Parathyroid adenoma (tissue), 2 donors: ENCODE measurements around the gene FBLN7.

Experiments
- H2AFZ ChIP-seq: fragments of 300-600 bp; sonication (generic); one replicate; pipeline ENCODE4 v1.7.0; 2017; ENCODE audit warnings: antibody characterized with exemption, mild to moderate bottlenecking
- H3K27ac ChIP-seq: fragments of 300-600 bp; sonication (generic); one replicate; pipeline ENCODE4 v1.7.0; 2017
- H3K27me3 ChIP-seq: fragments of 300-600 bp; sonication (generic); one replicate; pipeline ENCODE4 v1.7.0; 2017; ENCODE audit warnings: low read length; ENCODE audit not compliant: control insufficient read depth, insufficient read depth
- H3K36me3 ChIP-seq: fragments of 300-600 bp; sonication (generic); one replicate; pipeline ENCODE4 v1.7.0; 2017; ENCODE audit warnings: low read length; ENCODE audit not compliant: control insufficient read depth, insufficient read depth
- H3K4me1 ChIP-seq: fragments of 300-600 bp; sonication (generic); one replicate; pipeline ENCODE4 v1.7.0; 2017; ENCODE audit warnings: control low read depth
- H3K4me2 ChIP-seq: fragments of 300-600 bp; sonication (generic); one replicate; pipeline ENCODE4 v1.7.0; 2017; ENCODE audit warnings: low read length
- H3K4me3 ChIP-seq: fragments of 300-600 bp; sonication (generic); one replicate; pipeline ENCODE4 v1.7.0; 2017; ENCODE audit warnings: low read depth, low read length
- H3K79me2 ChIP-seq: fragments of 300-600 bp; sonication (generic); one replicate; pipeline ENCODE4 v1.7.0; 2017; ENCODE audit warnings: control low read depth
- H3K9ac ChIP-seq: fragments of 300-600 bp; sonication (generic); one replicate; pipeline ENCODE4 v1.7.0; 2017; ENCODE audit warnings: mild to moderate bottlenecking
- H3K9me3 ChIP-seq: fragments of 300-600 bp; sonication (generic); one replicate; pipeline ENCODE4 v1.7.0; 2017; ENCODE audit warnings: low read length; ENCODE audit not compliant: control insufficient read depth
- TF ChIP-seq, protein P1 (sequence below): fragments of 300-600 bp; sonication (generic); IDR thresholded peaks from one replicate; pipeline ENCODE4 v1.7.0; 2017; ENCODE audit warnings: antibody characterized with exemption, mild to moderate bottlenecking
- donor health status: primary hyperparathyroidism.

FBLN7 gene

DNA sequence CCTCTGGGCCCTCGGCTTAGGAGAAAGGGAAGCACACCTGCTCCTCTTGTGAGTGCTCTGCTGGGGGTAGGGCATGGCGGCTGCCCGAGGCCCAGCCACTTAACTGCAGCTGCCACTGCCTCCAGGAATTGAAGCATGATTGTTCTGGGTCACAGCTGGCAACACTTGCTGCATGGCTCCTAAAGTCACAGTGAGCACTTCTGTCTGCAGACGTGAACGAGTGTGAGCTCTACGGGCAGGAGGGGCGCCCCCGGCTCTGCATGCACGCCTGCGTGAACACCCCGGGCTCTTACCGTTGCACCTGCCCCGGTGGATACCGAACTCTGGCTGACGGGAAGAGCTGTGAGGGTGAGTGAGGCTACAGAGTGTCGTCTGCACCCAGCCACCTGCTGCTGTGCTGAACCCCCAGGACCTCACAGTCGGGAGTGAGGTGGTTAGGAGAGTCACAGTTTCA lies 44.4 kb downstream of the FBLN7 start:
- Histone ChIP-seq H3K9ac (no peak overlapping the region), H3K9me3 (no peaks in the 10 kb centered on the region), H3K27ac (no peak overlapping the region), H3K4me1 (no peaks in the 10 kb centered on the region), H3K4me3 (no peak overlapping the region), H2AFZ (no peak overlapping the region), H3K36me3 (no peaks in the 10 kb centered on the region), H3K27me3 (no peaks in the 10 kb centered on the region), H3K79me2 (no peaks in the 10 kb centered on the region), H3K4me2 (no peak overlapping the region)
- TF ChIP-seq, protein P1, sequence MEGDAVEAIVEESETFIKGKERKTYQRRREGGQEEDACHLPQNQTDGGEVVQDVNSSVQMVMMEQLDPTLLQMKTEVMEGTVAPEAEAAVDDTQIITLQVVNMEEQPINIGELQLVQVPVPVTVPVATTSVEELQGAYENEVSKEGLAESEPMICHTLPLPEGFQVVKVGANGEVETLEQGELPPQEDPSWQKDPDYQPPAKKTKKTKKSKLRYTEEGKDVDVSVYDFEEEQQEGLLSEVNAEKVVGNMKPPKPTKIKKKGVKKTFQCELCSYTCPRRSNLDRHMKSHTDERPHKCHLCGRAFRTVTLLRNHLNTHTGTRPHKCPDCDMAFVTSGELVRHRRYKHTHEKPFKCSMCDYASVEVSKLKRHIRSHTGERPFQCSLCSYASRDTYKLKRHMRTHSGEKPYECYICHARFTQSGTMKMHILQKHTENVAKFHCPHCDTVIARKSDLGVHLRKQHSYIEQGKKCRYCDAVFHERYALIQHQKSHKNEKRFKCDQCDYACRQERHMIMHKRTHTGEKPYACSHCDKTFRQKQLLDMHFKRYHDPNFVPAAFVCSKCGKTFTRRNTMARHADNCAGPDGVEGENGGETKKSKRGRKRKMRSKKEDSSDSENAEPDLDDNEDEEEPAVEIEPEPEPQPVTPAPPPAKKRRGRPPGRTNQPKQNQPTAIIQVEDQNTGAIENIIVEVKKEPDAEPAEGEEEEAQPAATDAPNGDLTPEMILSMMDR = no peak

DNA sequence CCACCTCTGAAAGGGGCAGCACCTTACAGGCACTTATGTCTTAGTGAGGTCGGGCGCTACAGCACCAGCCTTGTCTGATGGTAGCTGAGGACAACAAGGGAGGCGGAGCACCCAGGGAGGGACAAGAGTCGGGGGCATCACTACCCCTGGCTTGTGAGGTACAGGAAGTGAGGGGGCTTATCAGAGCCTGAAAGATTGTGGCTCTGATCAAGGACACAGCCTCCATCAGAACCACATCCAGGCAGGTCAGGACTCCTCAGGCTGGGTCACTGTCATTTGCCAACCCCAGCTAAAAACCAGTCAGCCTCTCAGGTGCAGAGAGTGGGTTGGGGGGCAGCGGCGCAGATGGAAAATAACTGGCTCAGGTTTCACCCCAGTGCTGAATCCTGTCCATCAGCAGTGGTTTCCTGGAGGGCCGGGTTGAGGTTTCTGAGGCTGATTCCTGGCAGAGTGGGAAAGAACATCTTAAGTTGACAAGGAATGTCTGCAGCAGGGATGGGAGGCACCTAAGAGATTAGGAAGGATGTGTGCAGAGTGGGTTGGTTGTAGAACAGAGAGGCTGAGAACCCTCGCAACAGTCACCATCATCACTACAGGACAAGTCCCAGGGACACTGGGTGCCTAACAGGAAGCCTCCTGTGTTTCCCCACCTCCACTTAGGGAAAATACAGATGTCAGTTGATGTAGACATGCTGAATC lies 45.3 kb downstream of the FBLN7 start:
- Histone ChIP-seq H2AFZ (no peak overlapping the region), H3K9ac (no peak overlapping the region)
- TF ChIP-seq, protein P1 = no peak

DNA sequence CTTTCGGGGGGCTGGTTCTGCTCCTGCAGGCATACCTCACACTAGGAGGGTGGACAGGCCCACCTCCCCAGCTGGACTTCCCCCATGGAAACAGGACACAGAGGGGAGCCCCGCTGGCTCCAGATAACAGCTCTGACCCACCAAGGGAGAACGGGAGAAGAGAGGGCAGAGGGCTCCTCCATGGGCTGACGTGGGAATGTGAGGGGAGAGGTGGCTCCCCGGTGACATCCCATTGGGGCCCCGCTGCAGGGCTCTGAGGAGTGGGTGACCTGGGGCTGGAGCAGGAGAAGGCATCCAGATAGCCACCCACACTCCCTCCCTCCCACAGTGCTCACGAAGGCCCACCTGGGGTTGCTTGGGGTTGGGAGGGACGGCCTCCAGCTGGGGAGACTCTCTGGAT lies 45.9 kb downstream of the FBLN7 start:
- no peaks in the 10 kb centered on the region for H3K36me3 ChIP-seq
- no peak overlapping the region for H2AFZ ChIP-seq
- no peaks in the 10 kb centered on the region for H3K9me3 ChIP-seq
- TF ChIP-seq, protein P1 = no peak
- no peaks in the 10 kb centered on the region for H3K79me2 ChIP-seq
- H3K27me3 ChIP-seq = no peaks in the 10 kb centered on the region
- no peak overlapping the region for H3K4me3 ChIP-seq
- H3K9ac ChIP-seq = no peak overlapping the region
- H3K27ac ChIP-seq = no peak overlapping the region
- no peaks in the 10 kb centered on the region for H3K4me1 ChIP-seq
- H3K4me2 ChIP-seq = no peak overlapping the region

More for the DNA sequence above, 45.3 kb downstream of the FBLN7 start:
- Histone ChIP-seq H3K79me2 (no peaks in the 10 kb centered on the region), H3K4me3 (no peak overlapping the region), H3K27me3 (no peaks in the 10 kb centered on the region), H3K36me3 (no peaks in the 10 kb centered on the region), H3K4me1 (no peaks in the 10 kb centered on the region), H3K4me2 (no peak overlapping the region), H3K9me3 (no peaks in the 10 kb centered on the region), H3K27ac (no peak overlapping the region)

DNA sequence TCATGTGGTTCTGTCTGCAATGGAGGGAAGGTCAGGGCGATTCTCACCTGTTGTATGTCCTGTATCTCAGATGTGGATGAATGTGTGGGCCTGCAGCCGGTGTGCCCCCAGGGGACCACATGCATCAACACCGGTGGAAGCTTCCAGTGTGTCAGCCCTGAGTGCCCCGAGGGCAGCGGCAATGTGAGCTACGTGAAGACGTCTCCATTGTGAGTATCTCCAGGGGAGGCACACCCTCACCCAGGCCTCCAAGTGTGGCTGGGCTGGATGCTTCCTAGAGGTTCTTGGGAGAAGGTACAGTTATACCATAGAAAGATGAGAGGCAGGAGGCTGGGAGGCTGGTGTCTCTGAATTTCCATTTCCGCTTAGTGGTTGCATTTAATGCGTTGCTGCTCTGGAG lies 46.9 kb downstream of the FBLN7 start:
- H3K27me3 ChIP-seq = no peaks in the 10 kb centered on the region
- no peak overlapping the region for H3K27ac ChIP-seq
- no peaks in the 10 kb centered on the region for H3K9me3 ChIP-seq
- no peak overlapping the region for H2AFZ ChIP-seq
- H3K4me3 ChIP-seq = no peak overlapping the region
- H3K4me2 ChIP-seq = no peak overlapping the region
- H3K4me1 ChIP-seq = no peaks in the 10 kb centered on the region
- H3K9ac ChIP-seq = no peak overlapping the region
- H3K36me3 ChIP-seq = no peaks in the 10 kb centered on the region
- H3K79me2 ChIP-seq = no peaks in the 10 kb centered on the region
- TF ChIP-seq, protein P1 = no peak
